GM12872 (cell line): ENCODE results near the gene RGS6.

Experiments
- TF ChIP-seq, protein P1 (sequence below): IDR thresholded peaks from 3 replicates; pipeline ENCODE4 v1.5.1; 2011; ENCODE audit warnings: low read depth, mild to moderate bottlenecking, low read length, moderate library complexity; ENCODE audit not compliant: insufficient read depth

The RGS6 gene

DNA sequence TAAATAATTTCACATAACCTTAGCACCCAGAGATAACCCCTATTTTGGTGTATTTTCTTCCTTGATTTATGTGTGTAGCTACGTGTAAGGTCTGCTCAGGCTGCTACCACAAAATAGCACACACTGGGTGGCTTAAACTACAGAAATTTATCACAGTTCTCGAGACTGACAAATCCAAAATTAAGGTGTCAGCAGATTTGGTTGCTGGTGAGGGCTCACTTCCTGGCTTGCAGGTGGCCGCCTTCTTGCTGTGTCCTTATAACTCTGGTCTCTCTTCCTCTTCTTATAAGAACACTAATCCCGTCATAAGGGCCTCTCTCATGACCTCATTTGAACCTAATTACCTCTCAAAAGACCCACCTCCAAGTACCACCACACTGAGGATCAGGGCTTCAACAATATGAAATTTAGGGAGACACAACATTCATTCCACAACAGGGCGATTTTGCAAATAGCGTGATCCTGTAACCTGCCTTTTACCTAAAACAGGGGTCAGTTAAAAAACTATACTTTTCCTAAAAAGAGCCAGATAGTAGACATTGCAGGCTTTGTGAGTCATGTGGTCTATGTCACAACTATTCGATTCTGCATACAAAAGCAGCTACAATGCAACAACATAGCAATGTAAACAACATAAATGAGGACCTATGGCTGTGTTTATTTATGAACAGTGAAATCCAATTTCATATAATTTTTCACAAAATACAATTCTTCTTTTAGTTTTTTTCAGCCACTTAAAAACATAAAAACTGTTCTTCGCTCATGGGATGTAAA lies 589.9 kb downstream of the RGS6 start:
- TF ChIP-seq, protein P1, sequence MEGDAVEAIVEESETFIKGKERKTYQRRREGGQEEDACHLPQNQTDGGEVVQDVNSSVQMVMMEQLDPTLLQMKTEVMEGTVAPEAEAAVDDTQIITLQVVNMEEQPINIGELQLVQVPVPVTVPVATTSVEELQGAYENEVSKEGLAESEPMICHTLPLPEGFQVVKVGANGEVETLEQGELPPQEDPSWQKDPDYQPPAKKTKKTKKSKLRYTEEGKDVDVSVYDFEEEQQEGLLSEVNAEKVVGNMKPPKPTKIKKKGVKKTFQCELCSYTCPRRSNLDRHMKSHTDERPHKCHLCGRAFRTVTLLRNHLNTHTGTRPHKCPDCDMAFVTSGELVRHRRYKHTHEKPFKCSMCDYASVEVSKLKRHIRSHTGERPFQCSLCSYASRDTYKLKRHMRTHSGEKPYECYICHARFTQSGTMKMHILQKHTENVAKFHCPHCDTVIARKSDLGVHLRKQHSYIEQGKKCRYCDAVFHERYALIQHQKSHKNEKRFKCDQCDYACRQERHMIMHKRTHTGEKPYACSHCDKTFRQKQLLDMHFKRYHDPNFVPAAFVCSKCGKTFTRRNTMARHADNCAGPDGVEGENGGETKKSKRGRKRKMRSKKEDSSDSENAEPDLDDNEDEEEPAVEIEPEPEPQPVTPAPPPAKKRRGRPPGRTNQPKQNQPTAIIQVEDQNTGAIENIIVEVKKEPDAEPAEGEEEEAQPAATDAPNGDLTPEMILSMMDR = no peak

DNA sequence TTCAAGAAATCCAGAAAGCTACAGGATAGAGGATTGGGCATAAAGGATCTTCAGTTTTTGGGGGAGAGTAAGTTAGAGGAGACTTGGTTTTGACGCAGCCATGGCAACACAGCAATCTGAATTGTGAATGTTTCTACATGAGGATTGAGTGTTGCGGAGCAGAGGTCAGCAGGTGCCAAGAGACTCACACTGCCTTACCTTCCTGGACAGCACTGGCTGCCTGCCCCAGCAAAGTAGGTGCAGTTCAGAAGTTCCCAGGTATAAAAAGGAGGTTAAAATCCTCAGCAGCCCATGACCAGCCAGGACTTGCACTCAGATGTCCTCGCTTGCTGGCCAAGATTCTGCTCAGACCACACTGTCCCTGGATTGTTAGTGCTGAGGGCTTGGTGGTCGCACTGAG lies 590.6 kb downstream of the RGS6 start:
- TF ChIP-seq, protein P1 = no peak

DNA sequence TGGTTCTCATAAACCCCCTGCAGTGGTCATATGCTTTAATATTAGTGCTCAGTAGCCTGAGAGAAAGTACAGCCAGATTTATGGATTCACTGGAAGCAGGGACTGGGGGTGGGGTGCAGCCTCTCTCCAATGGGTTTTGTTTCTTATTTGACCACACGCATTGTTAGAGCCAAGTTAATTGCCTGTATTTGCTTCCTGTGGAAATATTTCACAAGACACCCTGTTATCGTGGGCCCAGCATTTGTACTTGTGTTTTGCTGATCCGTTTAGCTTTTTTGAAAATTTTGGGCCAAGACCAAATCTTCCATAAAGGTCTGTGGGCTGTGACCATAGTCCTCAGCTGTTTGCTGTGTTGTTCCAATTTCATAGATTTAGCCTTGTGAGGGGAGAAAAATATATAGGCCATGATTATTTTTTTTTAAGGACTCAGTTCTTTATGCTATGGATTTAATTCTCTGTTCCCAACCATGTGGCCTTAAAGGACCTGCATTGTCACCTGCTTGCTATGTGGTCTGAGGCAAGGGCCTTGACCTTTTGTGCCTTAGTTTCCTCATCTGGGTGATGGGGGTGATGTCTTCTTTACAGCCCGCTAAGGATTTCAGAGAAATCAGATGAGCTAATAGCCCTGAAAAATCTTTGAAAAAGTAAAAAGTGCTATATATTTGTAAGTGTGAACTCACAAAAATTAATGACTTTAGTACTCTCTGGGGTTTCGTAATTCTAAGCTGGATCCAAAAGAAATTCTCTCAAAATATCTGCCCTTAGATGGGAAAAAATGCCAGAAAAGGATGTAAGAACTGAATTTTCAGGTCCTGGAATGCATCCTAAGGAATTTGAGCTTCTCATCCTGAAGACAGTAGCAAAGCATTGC lies 591.4 kb downstream of the RGS6 start:
- TF ChIP-seq, protein P1 = no peak

DNA sequence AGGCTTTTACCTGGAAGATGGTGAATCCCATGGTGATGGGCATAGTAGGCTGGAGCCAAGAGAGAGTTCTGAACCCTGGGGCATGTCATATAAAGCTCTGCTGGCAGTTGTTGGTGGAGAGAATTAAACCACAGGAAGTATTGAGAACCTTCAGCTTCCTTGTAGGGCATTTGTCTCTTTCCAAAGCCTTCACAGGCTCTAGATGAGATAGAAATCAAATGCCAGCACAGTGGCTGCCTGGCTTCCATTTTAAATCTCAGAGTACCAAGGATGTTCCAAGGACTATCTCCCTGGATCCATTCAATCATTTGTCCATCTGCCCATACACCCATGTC lies 592.0 kb downstream of the RGS6 start:
- TF ChIP-seq, protein P1 = no peak

DNA sequence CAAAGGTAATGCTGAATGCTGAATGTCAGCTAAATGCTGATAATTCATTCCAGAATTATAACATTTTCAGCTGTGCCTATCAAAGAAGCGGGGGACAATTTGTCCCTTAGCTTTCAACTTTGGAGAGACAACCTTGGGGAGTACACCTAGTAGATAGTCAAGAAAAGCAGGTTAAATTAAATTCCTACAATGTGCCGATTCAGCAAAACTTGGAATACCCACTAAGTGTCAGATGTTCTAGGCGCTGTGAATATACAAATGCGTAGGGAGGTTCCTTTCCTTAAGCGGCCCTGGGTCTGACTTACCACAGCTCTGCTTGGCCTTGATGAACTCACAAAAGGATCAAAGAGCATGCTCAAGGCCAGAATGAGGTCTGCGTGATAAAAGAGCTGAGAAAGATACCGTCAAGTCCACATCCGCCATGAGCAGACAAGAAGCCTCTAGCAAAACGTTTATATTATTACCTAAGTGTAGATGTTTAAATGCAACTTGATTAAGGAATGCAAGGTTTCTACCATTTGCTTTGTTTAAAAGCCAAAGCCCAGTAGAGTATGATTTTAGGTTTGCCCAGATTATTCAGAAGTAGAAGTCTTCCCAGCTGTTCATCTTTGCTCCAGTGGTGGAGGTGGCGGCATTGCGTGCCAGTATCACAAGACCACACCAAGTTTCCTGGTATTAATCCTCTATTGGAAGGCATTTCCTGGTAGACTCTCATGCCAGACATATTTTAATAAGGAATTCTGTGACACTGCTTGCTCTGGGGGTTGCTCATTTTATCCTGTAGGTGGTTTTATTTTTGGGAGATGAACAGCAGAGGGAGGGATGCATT lies 593.1 kb downstream of the RGS6 start:
- TF ChIP-seq, protein P1 = no peak

DNA sequence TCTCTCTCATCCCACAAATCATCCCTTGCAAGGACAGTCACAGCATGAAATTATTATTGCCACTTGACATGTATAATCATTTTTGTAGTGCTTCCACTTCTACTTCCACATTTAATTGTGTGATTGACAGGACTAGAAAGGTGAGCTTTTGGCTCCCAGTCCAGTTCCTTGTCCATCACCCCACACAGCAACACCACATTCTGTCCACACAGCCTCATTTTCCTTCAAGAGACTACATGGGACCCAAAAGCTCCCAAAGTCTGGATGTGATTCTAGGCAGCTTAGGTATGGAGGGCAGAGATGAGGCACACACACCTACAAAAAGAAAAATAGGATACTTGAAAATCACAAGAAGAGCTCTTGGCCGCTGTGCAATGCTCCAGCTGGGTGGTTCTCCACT lies 595.4 kb downstream of the RGS6 start:
- TF ChIP-seq, protein P1 = no peak
